K562 (cell line): ENCODE results near the gene RXRA. TPM values are rescaled to one million over a fixed set of nuclear protein-coding genes. Genes with fewer than 3 reads are reported as not detected.

Source experiments
- ATAC-seq: fragments of 200-7000 bp; cut with Tn5 transposase; 3 replicates; pipeline ENCODE4 v1.9.1; 2020; ENCODE audit warnings: moderate library complexity
- BruUV-seq: library from RNA; stranded (reverse); fragments of 400-500 nt; replicated peaks from 2 replicates; lab custom pipeline; 2021; lab: Mats Ljungman, UMichigan
- CTCF ChIA-PET: fragments of 300-600 bp; formaldehyde crosslinking; extraction: SDS; loops from one replicate; lab custom pipeline; 2021; ENCODE audit warnings: low intra/inter-chr PET ratio; lab: Yijun Ruan, JAX
- POLR2A ChIA-PET: fragments of 300-600, 350-650 bp; sonication (Branson Sonifier 250); formaldehyde crosslinking; extraction: SDS; loops from one replicate; lab custom pipeline; 2021; ENCODE audit warnings: antibody characterized with exemption, inconsistent platforms; lab: Yijun Ruan, JAX
- DNase-seq, 4 experiments: peaks; one replicate each; pipeline versions ENCODE4 v3.0.0 to v3.0.0-alpha.2; 2011 to 2018; ENCODE audit warnings: low spot score in 3 of 4, mixed read lengths in 3 of 4; ENCODE audit errors: extremely low read depth in 1 of 4
- FAIRE-seq: peaks from 2 replicates; lab custom pipeline; 2011; peaks lifted over from hg19 to GRCh38; lab: Jason Lieb, UNC
- H2AFZ ChIP-seq: 2 replicates; pipeline ENCODE4 v1.6.0; 2011; ENCODE audit warnings: low read depth, low read length, control low read depth, inconsistent platforms
- H3K27ac ChIP-seq: fragments of 200-600 bp; 3 replicates; pipeline ENCODE4 v1.8.0; 2011; ENCODE audit warnings: low read depth, mild to moderate bottlenecking, control low read depth, inconsistent platforms, low read length, moderate library complexity, mixed read lengths; ENCODE audit errors: extremely low read depth
- H3K27me3 ChIP-seq, 2 experiments: fragments of 300-600 bp in 1 of 2; 2 replicates in 1 of 2; 3 replicates in 1 of 2; pipeline versions ENCODE4 v1.6.0 to v1.8.0; 2011; ENCODE audit warnings: inconsistent platforms in 2 of 2, low read length in 2 of 2, mild to moderate bottlenecking in 1 of 2, mixed read lengths in 1 of 2, moderate library complexity in 1 of 2; ENCODE audit not compliant: control insufficient read depth in 2 of 2, insufficient read depth in 2 of 2
- H3K36me3 ChIP-seq: fragments of 300-600 bp; 3 replicates; pipeline ENCODE4 v1.8.0; 2011; ENCODE audit warnings: mild to moderate bottlenecking, low read length, inconsistent platforms; ENCODE audit not compliant: control insufficient read depth, insufficient read depth
- H3K4me1 ChIP-seq, 2 experiments: fragments of 200-600 bp in 1 of 2; replicated peaks in 1 of 2; 2 replicates in 1 of 2; 3 replicates in 1 of 2; pipeline versions ENCODE4 v1.5.1 to v1.8.0; 2011; ENCODE audit warnings: inconsistent platforms in 2 of 2, low read length in 2 of 2, mild to moderate bottlenecking in 1 of 2, mixed read lengths in 1 of 2, moderate library complexity in 1 of 2; ENCODE audit not compliant: control insufficient read depth in 2 of 2, insufficient read depth in 2 of 2
- H3K4me2 ChIP-seq: 2 replicates; pipeline ENCODE4 v1.6.1; 2011; ENCODE audit warnings: low read length, control low read depth, inconsistent platforms, mixed read lengths; ENCODE audit not compliant: insufficient read depth
- H3K4me3 ChIP-seq: fragments of 200-600 bp; sonication (generic), shearing (Covaris generic); 2 replicates; pipeline ENCODE4 v1.5.1; 2016; ENCODE audit warnings: control low read depth, inconsistent platforms
- H3K79me2 ChIP-seq: fragments of 200-600 bp; 3 replicates; pipeline ENCODE4 v1.8.0; 2011; ENCODE audit warnings: low read length, inconsistent platforms; ENCODE audit not compliant: control insufficient read depth, insufficient read depth
- H3K9ac ChIP-seq, 2 experiments: 2 replicates each; pipeline versions ENCODE4 v1.6.0 to v1.6.1; 2011; ENCODE audit warnings: low read depth in 2 of 2, low read length in 2 of 2, control low read depth in 1 of 2, inconsistent platforms in 1 of 2, mild to moderate bottlenecking in 1 of 2, mixed read lengths in 1 of 2; ENCODE audit not compliant: insufficient read depth in 1 of 2
- H3K9me1 ChIP-seq: one replicate; pipeline ENCODE4 v1.6.0; 2011; ENCODE audit warnings: inconsistent platforms, mild to moderate bottlenecking, low read length, moderate library complexity; ENCODE audit not compliant: control insufficient read depth, insufficient read depth
- H3K9me3 ChIP-seq: replicated peaks from 2 replicates; pipeline ENCODE4 v1.5.1; 2011; ENCODE audit warnings: low read depth, low read length, inconsistent platforms; ENCODE audit not compliant: control insufficient read depth, insufficient read depth
- H4K20me1 ChIP-seq: replicated peaks from 2 replicates; pipeline ENCODE4 v1.6.1; 2011; ENCODE audit warnings: low read length, inconsistent platforms, mixed read lengths; ENCODE audit not compliant: control insufficient read depth, insufficient read depth
- ADNP ChIP-seq: fragments of 200-800 bp; sonication (Bioruptor generic); IDR thresholded peaks from 2 replicates; pipeline ENCODE4 v1.6.1; 2016; ENCODE audit warnings: missing genetic modification characterization, missing compliant biosample characterization
- DEAF1 ChIP-seq: fragments of 450-650 bp; formaldehyde crosslinking; IDR thresholded peaks from 2 replicates; pipeline ENCODE4 v1.4.0; 2020; ENCODE audit warnings: mild to moderate bottlenecking, moderate library complexity
- E2F3 ChIP-seq: fragments of 250-450 bp; sonication (Bioruptor Pico); IDR thresholded peaks from 2 replicates; pipeline ENCODE4 v1.4.0; 2020; ENCODE audit warnings: mild to moderate bottlenecking
- GATAD2A ChIP-seq: fragments of 450-650 bp; IDR thresholded peaks from 2 replicates; pipeline ENCODE4 v1.6.1; 2017
- HDAC1 ChIP-seq, 2 experiments: fragments of 450-650 bp; IDR thresholded peaks; 2 replicates each; pipeline ENCODE4 v1.6.1; 2016 to 2017; ENCODE audit warnings: inconsistent platforms in 1 of 2, mild to moderate bottlenecking in 1 of 2, moderate library complexity in 1 of 2
- HNRNPH1 ChIP-seq: fragments of 200-400 bp; formaldehyde crosslinking; optimal IDR thresholded peaks from 2 replicates; pipeline ENCODE3; 2017; ENCODE audit warnings: low read depth, mild to moderate bottlenecking, low read length, moderate library complexity
- HNRNPL ChIP-seq: fragments of 200-400 bp; formaldehyde crosslinking; IDR thresholded peaks from 2 replicates; pipeline ENCODE4 v1.6.1; 2017; ENCODE audit warnings: low read depth, mild to moderate bottlenecking, low read length
- JUN ChIP-seq, 2 experiments: sonication (generic) in 1 of 2; formaldehyde crosslinking in 1 of 2; IDR thresholded peaks; 2 replicates each; pipeline versions ENCODE4 v1.6.1 to v1.8.0; 2012 to 2022; ENCODE audit warnings: borderline replicate concordance in 2 of 2, mild to moderate bottlenecking in 2 of 2, improper control_type of control experiment in 1 of 2, low read depth in 1 of 2, low read length in 1 of 2, missing genetic modification reagents in 1 of 2
- LARP7 ChIP-seq: fragments of 450-650 bp; IDR thresholded peaks from 2 replicates; pipeline ENCODE4 v1.6.1; 2016
- MED1 ChIP-seq: sonication (generic); formaldehyde crosslinking; IDR thresholded peaks from 2 replicates; pipeline ENCODE4 v1.8.1; 2023; ENCODE audit warnings: missing genetic modification reagents, borderline replicate concordance
- PHTF2 ChIP-seq: fragments of 250-450 bp; sonication (Bioruptor Pico); IDR thresholded peaks from 2 replicates; pipeline ENCODE4 v1.5.0; 2021; ENCODE audit warnings: mild to moderate bottlenecking
- PTRF ChIP-seq: fragments of 450-650 bp; IDR thresholded peaks from 2 replicates; pipeline ENCODE4 v1.6.1; 2016; ENCODE audit warnings: mild to moderate bottlenecking, missing genetic modification characterization, missing compliant biosample characterization
- RBM39 ChIP-seq: fragments of 200-400 bp; formaldehyde crosslinking; optimal IDR thresholded peaks from 2 replicates; pipeline ENCODE3; 2018; ENCODE audit warnings: low read depth, low read length
- SETDB1 ChIP-seq: IDR thresholded peaks from one replicate; pipeline ENCODE4 v1.6.1; 2012; ENCODE audit warnings: low read length, control low read depth, inconsistent platforms
- SREBF2 ChIP-seq: sonication (generic); formaldehyde crosslinking; IDR thresholded peaks from 2 replicates; pipeline ENCODE4 v1.4.0; 2020; ENCODE audit warnings: mild to moderate bottlenecking, missing genetic modification reagents
- TGIF2 ChIP-seq: sonication (generic); formaldehyde crosslinking; IDR thresholded peaks from 2 replicates; pipeline ENCODE4 v1.8.1; 2022; ENCODE audit warnings: mild to moderate bottlenecking, missing genetic modification reagents, moderate library complexity
- ZNF12 ChIP-seq: sonication (generic); formaldehyde crosslinking; IDR thresholded peaks from 2 replicates; pipeline ENCODE4 v1.4.0; 2020; ENCODE audit warnings: mild to moderate bottlenecking, missing genetic modification reagents
- ZNF274 ChIP-seq: IDR thresholded peaks from 2 replicates; pipeline ENCODE4 v1.6.1; 2011; ENCODE audit warnings: low read depth, mild to moderate bottlenecking, low read length, moderate library complexity, borderline replicate concordance
- ZNF75A ChIP-seq: fragments of 450-650 bp; formaldehyde crosslinking; IDR thresholded peaks from 2 replicates; pipeline ENCODE4 v1.4.0; 2020; ENCODE audit warnings: mild to moderate bottlenecking
- WGBS: fragments of 100-300 bp; shearing (Covaris generic); methylation state at CpG from one replicate; pipeline ENCODE4 v1.1.6; 2016; ENCODE audit warnings: low coverage, mixed read lengths; ENCODE audit not compliant: insufficient coverage; ENCODE audit errors: missing lambda C conversion rate; 5-methylcytosine and 5-hydroxymethylcytosine counted together
- in situ Hi-C: fragments of 300-500 bp; cut with MboI; formaldehyde crosslinking; loops from 4 replicates; pipeline ENCODE4 v1.15.0; 2018; ENCODE audit warnings: inconsistent platforms, mixed read lengths
- intact Hi-C: fragments of 100-400 bp; cut with micrococcal nuclease; formaldehyde crosslinking; loops from 2 replicates; pipeline ENCODE4 v1.14.2; 2022
- polyA plus RNA-seq, 8 experiments: library from polyadenylated mRNA; depleted of rRNA in 4 of 8; stranded (reverse) in 5 of 8; unstranded in 3 of 8; fragments of >200 nt; fragmentation: Nextera tagmentation in 2 of 8; fragmentation: Illumina TruSeq in 1 of 8; extraction: Ambion mirVana in 2 of 8; extraction: Trizol in 1 of 8; gene quantifications; 2 replicates each; pipeline versions ENCODE4 v1.2.1 to v1.2.3, GENCODE V29; 2011 to 2014; ENCODE audit warnings: inconsistent platforms in 1 of 8, missing spikeins in 1 of 8
- total RNA-seq, 7 experiments: library from RNA; depleted of rRNA in 6 of 7; stranded (reverse); fragments of >200 nt in 6 of 7; fragmentation: Illumina TruSeq in 2 of 7; extraction: Trizol in 2 of 7; gene quantifications; 2 replicates each; pipeline versions ENCODE4 v1.2.1 to v1.2.3, GENCODE V29; 2011 to 2021; ENCODE audit warnings: low replicate concordance in 1 of 7
- TF ChIP-seq, protein P1 (sequence below): sonication (generic); formaldehyde crosslinking; IDR thresholded peaks from 2 replicates; pipeline ENCODE4 v1.8.0; 2022; ENCODE audit warnings: mild to moderate bottlenecking, missing genetic modification reagents

The RXRA gene
- total and polyA plus RNA-seq, 9 of the 15 experiments (the other 6 are each of a cell fraction or from before 2014, with no cell fraction given): 0.35 to 23.6 (median 4.6) TPM

GRCh38 chr9:134423749-134424148 lies 97.5 kb downstream of the RXRA start:
- Histone ChIP-seq H3K4me3 (no peak overlapping the region), H3K79me2 (no peaks in the 10 kb centered on the region), H3K27ac (no peak overlapping the region), H3K4me1 (peaks cover 0 to 45% of the 10 kb centered on the region in 2 experiments; a peak in 2 of 5 replicates), H3K36me3 (no peaks in the 10 kb centered on the region), H3K27me3 (no peaks in the 10 kb centered on the region), H3K9me3 (no peaks in the 10 kb centered on the region), H3K9me1 (peaks cover 7% of the 10 kb centered on the region), H2AFZ (no peak overlapping the region), H4K20me1 (peaks cover 4% of the 10 kb centered on the region; the same call in 1 of the 2 replicates), H3K4me2 (no peak overlapping the region), H3K9ac (no peak overlapping the region)
- no TSS peak for BruUV-seq
- ATAC-seq (no peak), FAIRE-seq (no peak), DNase-seq (no peak)
- POLR2A ChIA-PET: no interaction called here
- CTCF ChIA-PET: no interaction called here
- in situ Hi-C loops: no loop called here
- WGBS: 78% methylated on average over 9 of the region's 15 CpGs
- intact Hi-C loops: no loop called here
- no peak for TF ChIP-seq SETDB1
- TF ChIP-seq RBM39: no peak
- no peak for TF ChIP-seq HNRNPL
- TF ChIP-seq DEAF1 (CRISPR knock-in tag): no peak
- no peak for TF ChIP-seq ADNP
- TF ChIP-seq MED1: no peak
- TF ChIP-seq LARP7: no peak
- no peak for TF ChIP-seq HDAC1 (IDR thresholded peaks at IDR 0.05)
- no peak for TF ChIP-seq PHTF2 (CRISPR knock-in tag)
- TF ChIP-seq ZNF75A: no peak
- no peak for TF ChIP-seq PTRF
- no peak for TF ChIP-seq JUN (IDR thresholded peaks at IDR 0.05; ENCODE audit: borderline replicate concordance, low read depth, low read length)
- no peak for TF ChIP-seq JUN (CRISPR knock-in tag; IDR thresholded peaks at IDR 0.05; ENCODE audit: borderline replicate concordance)
- TF ChIP-seq TGIF2 (CRISPR knock-in tag): no peak
- no peak for TF ChIP-seq SREBF2 (CRISPR knock-in tag)
- TF ChIP-seq, protein P1, sequence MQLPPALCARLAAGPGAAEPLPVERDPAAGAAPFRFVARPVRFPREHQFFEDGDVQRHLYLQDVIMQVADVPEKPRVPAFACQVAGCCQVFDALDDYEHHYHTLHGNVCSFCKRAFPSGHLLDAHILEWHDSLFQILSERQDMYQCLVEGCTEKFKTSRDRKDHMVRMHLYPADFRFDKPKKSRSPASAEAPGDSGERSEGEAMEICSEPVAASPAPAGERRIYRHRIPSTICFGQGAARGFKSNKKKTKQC (CRISPR knock-in tag): no peak
- no peak for TF ChIP-seq ZNF12
- no peak for TF ChIP-seq HNRNPH1
- TF ChIP-seq GATAD2A: no peak
- TF ChIP-seq ZNF274: no peak
- no peak for TF ChIP-seq E2F3 (CRISPR knock-in tag)
